HG02884 (cell line): ENCODE measurements around the gene RFXAP.
"Not testable (repeated sequence)": the region's sequence is repeated elsewhere in the genome, so short reads cannot be mapped to it uniquely, and the experiment has no call there.

Source experiments
- ATAC-seq: cut with Tn5 transposase; IDR thresholded peaks from one replicate; pipeline ENCODE4 v1.9.1; 2021; ENCODE audit warnings: mild to moderate bottlenecking, moderate library complexity; ENCODE audit not compliant: unreplicated experiment

Gene RFXAP, protein sequence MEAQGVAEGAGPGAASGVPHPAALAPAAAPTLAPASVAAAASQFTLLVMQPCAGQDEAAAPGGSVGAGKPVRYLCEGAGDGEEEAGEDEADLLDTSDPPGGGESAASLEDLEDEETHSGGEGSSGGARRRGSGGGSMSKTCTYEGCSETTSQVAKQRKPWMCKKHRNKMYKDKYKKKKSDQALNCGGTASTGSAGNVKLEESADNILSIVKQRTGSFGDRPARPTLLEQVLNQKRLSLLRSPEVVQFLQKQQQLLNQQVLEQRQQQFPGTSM

DNA sequence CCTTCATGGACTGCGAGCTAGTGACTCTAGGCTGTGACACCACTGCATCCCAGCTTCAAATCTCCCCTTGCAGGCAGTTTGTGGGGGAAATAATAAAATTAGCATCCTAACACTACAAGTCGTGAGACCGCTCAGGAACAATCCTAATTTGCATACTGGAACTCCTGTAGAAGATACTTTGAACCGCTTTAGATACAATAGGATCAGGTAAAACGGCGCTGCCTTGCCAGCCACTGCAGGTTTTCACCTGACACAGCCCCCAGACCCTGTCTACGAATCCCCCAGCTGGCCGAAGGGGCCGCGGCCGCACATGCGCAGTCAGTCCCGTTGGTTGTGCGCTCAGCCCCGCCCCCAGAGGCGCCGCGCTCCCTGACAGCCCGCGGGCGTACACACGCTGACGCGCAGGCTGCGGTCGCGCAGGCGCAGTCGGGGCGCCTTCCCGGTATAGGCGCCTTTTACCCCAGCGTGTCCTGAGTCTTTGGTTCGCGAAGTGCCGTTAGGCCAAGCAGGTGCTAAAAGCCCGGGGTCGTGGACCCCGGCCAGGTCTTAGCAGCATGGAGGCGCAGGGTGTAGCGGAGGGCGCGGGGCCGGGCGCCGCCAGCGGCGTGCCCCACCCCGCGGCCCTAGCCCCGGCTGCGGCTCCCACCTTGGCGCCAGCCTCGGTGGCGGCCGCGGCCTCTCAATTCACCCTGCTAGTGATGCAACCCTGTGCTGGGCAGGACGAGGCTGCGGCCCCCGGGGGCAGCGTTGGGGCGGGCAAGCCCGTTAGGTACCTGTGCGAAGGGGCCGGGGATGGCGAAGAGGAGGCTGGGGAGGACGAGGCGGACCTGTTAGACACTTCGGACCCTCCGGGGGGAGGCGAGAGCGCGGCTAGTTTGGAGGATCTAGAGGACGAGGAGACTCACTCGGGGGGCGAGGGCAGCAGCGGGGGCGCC lies at the start of gene RFXAP:
RFXAP (plus strand) TSS at position 419 of the 935 bp plus-strand sequence; CDS start at position 555, 136 bp downstream.
- ATAC-seq, result peak; percentile 81

DNA sequence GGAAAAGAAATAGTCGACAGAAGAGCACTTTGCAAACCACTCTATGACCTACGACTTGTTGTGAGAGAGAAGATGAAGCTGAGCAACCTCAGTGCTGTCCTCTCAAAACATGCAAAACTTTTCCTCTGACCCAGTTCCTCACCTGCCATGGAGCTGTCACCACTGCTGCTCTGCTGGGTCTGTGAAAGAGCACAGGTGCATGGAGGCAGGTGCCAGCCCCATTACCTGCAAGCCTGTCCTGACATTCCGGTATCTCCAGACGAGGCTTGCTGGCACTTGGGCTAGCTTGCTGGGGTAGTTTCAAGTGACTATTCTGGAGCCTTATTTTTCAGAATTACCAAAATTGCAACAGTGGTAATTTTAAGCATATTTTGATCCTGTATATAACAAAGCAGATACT lies 49.5 kb upstream of the RFXAP start:
- no peak for ATAC-seq

DNA sequence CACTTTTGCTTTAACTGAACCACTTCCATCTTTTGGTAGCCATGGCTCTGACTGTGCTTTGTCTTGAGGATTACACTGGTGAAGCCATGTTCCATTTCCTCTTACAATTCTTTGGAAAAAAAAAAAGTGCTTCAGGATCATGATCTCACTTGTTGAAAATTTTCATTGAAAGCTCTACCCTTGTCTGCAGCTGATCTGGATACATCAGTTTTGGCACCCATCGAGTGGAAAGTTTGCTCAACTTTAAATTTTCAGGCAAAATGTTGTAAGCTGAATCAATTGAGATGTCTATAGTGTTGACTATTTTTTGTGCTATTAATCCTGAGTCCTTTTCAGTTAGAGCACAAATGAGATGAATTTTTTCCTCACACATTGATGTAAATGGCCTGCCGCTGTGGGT lies 48.3 kb upstream of the RFXAP start:
- ATAC-seq, result no peak

DNA sequence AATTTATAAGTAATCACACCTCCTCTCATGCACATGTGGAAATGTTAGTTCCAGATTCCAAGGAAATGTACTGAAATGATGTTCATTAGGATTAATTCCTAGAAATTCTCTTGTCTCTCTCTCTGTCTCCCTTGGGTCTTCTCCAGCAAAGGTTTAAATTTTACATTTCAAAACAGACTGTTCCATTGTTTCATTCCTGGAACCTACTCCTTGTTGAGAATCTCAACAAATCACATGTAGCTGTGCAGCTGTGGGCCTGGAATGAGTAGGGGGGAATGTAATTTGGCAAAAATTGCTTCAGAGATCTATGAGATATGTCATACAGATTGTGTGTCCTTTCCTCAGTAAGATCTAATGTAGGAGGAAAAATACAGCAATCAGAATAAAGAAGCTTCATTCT lies 46.2 kb upstream of the RFXAP start:
- no peak for ATAC-seq

DNA sequence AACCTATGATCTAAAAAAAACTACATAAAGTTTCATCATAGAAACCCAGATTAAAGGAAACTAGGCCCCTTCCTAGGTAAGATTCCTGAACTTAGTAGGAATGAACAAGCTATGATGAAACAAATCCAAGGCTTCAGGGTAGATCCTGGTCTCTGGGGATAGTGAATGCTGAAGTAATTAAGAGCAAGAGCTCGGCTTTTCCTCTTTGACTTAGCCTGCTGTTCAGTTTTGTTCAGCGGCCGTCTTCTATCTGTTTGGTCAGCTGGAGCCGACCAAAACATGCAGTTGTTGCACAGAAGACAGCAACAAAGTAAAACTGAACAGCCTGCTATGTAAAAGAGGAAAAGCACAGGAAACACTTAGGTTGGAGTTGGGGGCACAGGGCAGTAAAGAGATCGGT lies 44.1 kb upstream of the RFXAP start:
- no peak for ATAC-seq

DNA sequence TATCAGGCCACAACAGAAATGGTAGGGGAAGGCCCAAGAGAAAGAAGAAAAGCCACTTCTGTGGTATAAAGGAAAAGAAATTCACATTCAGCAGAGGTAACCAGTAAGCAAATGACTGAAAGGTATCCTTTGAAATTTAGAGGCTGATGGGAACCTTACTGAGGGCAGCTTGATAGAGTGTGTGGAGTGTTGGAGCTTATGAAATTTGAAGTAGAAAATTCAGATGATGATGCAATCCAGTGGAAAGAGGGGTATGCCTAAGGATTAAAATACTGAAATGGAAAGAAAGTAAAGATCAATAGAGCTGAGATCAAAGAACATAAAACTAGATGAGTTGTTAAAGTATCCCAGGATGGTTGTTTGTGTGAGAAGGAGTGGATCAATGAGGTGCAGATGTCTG lies 42.8 kb upstream of the RFXAP start:
- ATAC-seq, result no peak

DNA sequence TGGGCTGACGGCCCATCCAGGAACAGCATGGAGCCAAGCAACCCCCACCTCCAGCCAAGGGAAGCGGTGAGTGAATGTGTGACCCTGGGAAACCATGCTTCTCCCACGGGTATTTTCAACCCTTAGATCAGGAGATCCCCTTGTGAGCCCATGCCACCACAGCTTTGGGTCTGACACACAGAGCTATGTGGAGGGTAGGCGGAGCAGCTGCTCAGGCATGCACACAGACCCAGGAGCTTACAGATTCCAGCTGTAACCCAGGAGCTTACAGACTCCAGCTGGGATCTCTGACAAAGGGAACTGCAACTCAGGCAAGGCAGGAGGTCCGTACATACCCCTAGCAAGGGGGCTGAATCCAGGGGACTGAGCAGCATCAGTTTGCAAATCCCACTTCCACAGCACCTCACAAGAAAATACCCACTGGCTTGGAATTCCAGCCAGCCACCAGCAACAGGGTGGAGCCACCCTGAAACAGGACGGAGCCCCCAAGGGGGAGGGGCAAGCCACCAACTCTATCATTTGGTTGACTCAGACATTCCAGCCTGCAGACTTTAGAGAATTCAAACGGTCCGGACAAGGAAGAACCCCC lies 40.8 kb upstream of the RFXAP start:
- ATAC-seq, result peak; percentile 62

DNA sequence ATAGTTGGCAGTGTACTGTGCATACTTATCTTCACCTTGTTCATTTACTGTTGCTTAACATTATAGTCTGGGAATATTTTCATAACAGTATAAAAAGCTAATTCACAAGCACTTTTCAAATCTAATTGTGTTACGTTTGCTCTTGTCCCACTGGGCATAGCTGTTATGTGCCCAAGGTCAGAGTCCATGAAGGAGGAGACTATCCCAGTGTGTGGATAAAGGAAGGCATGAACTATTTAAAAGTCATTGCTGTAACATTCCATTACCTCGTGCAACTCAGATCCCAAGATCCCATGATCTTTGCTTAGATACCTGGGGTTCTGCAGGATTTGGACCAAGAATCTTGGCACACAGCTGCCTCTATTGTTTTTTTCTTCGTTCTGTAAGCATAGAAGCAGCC lies 35.1 kb upstream of the RFXAP start:
- no peak for ATAC-seq

DNA sequence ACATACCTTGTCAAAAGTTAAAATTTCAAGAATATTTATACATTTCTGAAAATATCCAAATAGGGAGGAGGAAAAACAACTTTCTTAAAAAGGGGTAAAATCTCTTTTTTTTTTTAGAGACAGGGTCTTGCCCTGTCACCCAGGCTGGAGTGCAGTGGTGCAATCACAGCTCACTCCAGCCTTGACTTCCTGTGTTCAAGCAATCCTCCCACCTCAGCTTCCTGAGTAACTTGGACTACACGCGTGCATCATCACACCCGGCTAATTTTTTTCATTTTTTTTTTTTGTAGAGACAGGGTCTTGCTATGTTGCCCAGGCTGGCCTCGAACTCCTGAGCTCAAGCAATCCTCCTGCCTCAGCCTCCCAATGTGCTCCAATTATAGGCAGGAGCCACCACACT lies 32.8 kb upstream of the RFXAP start:
- ATAC-seq, result not testable (repeated sequence)

DNA sequence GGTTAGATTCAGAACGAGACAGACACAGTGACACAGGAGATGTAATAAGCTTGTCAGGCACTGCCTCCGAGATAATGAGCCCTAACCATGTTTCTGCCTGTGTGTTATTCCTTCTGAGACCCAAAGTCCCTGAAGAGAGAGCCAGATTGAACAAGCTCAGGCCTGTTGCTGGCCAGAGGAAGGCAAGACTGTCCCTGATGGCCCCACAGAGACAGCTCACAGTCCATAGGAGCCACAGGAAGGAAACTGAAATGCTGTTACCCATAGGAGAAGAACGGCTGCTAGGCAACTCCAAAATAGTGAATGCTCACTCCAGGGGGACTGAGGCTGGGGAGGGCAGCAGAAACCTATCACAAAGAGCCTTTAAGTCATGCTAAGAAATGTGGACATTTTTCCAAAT lies 31.8 kb upstream of the RFXAP start:
- ATAC-seq, result no peak

DNA sequence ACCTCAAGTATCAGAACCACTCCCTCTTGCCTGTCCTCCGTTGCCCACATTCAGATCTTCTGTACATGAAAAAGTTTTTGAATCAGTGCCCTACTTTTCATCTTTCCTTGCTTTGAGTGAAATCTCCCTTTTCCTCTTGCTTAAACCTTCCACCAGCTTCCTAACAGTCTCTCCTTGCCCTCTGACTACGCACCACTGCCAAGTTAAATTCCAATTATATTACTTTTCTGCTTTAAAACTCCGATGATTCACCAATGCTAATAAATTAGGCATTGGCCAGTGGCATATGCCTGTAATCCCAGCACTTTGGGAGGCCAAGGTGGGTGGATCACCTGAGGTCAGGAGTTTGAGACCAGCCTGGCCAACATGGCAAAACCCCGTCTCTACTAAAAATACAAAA lies 30.7 kb upstream of the RFXAP start:
- ATAC-seq, result no peak

DNA sequence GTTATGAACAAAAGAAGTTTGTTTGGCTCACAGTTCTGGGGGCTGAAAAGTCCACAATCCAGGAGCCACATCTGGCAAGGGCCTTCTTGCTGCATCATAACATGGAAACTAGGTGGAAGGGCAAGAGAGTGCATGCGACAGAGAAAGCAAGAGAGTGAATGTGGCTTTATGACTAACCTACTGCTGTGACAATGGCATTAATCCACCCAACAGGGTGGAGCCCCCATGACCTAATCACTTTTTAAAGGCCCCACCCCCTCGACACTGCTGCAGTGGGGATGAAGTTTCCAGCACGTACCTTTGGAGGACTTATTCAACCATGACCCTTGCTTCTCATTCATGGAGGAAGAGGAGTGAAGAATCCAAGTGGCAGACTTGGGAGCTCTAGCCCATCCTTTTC lies 30.0 kb upstream of the RFXAP start:
- ATAC-seq, result no peak

DNA sequence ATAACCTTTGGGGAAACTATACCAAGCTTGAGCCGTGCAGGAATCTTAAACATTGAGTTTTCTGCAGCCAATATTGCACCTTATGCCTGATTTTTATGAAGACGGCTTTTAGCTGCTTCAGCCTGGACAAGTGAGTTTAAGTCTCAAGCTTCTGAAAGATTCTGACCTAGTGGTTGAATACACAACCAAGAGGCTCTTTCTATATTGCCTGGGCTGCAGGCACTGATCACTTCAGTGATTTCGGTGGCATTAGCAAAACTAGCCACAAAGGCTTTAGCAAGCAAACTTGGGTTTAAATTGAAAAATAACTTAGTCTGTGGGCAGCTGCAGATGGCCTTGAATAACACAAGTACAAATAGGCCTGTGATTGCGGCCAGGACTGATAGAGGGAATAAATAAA lies 29.3 kb upstream of the RFXAP start:
- no peak for ATAC-seq

DNA sequence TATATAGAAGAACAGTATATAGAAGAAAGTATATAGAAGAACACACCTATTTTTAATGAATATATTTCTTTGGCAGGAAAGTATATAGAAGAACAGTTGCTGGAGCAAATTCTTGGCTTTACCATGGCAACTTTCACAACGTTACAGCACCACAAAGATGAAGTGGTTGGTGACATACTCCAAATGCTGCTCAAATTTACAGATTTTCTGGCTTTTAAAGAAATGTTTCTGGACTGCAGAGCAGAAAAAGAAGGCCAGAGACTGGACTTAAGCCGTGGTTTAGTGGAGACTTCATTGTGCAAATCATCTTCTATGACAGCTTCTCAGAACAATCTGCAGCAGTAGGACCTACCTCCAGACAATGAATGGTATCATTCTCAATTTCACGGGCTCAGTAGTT lies 24.3 kb upstream of the RFXAP start:
- no peak for ATAC-seq

DNA sequence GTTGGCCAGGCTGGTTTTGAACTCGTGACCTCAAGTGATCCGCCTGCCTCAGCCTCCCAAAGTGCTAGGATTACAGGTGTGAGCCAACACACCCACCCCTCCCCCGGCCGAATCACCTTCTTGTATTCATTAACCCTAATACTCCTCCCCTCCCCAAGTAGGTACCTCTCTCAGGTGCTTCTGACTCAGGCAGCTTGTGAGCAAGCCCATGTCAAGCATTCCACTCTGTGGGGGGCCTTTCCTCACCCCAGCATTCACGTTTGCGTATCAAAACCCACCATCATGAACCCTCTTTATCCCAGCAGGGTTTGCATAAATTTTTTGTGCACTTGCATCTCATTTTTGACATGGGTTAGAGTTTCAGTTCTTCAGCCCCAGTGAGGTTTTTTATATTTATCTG lies 23.6 kb upstream of the RFXAP start:
- no peak for ATAC-seq

DNA sequence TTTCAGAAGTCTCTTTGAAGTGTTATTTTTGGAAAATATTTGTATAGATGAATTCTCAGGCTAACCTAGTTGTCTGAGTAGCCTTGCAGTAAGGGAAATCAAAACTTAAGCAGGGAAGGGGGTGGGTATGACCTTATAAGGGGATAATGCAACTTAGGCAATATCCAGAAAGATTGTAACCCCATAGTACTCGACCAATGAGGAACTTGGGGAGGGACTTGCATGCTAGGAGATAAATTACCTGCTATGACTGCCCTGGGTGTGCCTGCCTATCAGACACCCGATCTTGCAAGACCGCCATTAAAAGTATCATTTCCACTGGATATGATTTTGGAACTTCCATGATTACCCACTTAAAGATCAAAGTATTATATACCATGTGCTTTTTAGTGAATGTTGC lies 23.0 kb upstream of the RFXAP start:
- no peak for ATAC-seq

DNA sequence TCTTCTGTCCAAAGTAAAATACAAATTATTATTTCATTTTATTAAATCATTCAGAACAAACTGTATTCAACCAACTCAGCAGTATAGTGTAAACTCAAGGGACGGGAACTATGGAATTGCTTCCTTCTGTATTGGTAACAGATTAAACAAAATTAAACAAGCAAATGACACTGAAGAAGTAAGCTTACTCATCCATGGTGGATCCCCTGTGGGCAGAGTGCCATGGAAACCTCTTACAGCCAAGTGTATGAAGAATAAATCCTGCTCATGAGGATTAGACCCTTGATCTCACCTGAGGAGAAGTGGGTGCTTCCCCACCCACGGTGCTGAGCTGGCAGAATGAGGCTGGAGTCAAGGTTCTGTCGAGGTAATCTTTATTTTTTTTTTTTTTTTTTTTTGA lies 18.0 kb upstream of the RFXAP start:
- ATAC-seq, result no peak

DNA sequence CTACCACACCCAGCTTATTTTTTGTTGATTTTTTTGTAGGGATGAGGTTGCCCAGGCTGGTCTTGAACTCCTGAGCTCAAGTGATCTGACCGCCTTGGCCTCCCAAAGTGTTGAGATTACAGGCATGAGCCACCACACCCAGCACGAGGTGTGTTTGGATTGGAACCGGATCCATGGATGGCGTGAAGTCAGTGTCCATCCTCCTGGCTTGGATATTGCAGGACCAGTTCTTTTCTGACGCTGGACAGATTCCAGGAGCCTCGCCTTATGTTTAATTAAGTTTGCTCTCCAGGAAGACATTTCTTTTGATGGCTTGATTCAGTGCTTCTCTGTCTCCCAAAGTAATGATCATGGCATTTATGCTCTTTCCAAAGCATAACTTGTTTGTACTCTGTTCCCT lies 14.4 kb upstream of the RFXAP start:
- ATAC-seq, result no peak

DNA sequence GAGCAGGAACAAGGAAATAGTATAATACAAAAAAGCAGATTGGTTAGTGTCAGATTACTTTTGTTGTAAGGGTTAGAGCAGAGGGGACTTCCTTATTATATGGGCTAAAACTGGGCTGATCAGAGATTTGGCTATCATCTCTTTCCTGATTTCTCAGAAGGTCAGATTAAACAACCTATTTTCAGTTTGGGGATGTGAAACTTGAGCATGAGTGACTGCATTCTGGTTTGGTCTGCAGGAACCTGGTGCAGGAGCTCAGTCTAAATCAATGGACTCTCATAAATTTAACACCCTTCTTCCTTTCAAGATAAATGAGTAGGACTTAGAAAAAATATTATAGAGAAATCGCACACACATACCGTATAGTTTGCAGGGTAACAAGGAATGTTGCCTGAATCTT lies 12.9 kb upstream of the RFXAP start:
- no peak for ATAC-seq

DNA sequence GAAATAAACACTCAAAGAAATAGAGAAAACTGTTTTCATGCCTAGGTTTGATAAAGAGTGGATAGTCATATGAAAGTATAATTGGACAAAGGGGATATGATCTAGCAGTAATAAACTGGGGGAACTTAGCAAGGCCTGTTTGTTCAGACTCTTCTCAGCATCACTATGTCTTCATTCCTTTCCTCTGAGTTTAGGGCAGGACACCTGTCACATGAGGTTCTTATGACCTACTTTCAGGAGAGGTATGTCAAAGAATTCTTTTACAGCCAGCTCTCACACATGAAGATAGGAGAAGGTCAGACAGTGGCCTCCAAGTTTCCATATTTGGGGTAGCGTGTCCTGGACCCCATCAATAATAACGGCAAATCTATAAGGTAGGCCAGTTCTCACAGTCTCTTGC lies 11.4 kb upstream of the RFXAP start:
- ATAC-seq, result no peak

DNA sequence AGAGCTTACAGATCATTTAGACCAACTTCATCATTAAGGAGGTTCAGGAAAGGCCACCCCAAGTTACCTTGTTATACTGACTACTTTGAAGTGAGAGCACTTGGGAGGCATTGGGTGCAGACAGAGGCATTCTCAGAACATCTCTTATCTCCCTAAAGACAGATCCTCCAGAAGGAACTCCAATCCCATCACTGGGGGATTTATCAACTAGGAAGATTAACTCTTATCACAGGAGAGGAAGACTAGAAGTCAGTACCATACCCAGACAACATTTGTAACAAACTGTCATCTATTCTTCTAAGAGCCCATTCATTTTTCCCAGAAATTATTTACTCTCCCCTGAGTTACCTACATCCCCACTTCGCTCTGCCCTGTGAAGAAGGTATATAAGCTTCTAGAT lies 5.8 kb upstream of the RFXAP start:
- no peak for ATAC-seq

DNA sequence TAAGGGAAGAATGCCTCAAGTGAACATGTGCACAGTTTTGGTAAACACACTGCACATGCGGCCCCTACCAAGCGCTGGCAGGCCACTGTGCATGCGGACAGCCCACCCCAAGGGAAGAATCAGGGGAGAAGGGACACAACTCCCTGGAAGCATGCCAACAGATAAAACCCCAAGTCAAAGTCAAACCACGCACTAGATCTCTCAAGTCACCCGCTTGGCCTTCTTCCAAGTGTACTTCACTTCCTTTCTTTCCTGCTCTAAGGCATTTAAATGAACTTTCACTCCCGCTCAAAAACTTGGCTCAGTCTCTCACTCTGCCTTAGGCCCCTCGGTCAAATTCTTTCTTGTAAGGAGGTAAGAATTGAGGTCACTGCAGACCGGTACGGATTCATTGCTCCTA lies 4.6 kb upstream of the RFXAP start:
- ATAC-seq, result no peak
